ENCODE results near the gene TMOD2. TPM values are rescaled to one million over a fixed set of nuclear protein-coding genes. Genes with fewer than 3 reads are reported as not detected.

Gene TMOD2
- total and polyA plus RNA-seq, 2 experiments from 2014 or later: 4.6 to 5.9 TPM

- Histone ChIP-seq H3K9me2 (ENCODE audit: insufficient read depth) (no peaks in the 10 kb centered on the region), H3K4me2 (ENCODE audit: unreplicated experiment) (no peak overlapping the region), H3K4me1 (ENCODE audit: insufficient read depth) (peaks cover 14% of the 10 kb centered on the region), H3K79me2 (ENCODE audit: insufficient read depth) (no peaks in the 10 kb centered on the region), H3K9me3 (ENCODE audit: low read depth) (no peaks in the 10 kb centered on the region), H3K27me3 (replicated peaks; ENCODE audit: insufficient read depth) (peaks cover 14% of the 10 kb centered on the region; the same call in 1 of the 2 replicates), H3K4me3 (no peak overlapping the region), H3F3A (ENCODE audit: insufficient read depth) (peaks cover 17% of the 10 kb centered on the region), H3K27ac (no peak overlapping the region), H3K36me3 (ENCODE audit: low read depth) (no peaks in the 10 kb centered on the region), H4K20me1 (ENCODE audit: insufficient read depth) (no peaks in the 10 kb centered on the region), H2AFZ (no peak overlapping the region), H3K9ac (no peak overlapping the region)
- in situ Hi-C loops (cut with MboI): no loop called here
- WGBS, 2 experiments (ENCODE audit: low coverage in 1 of 2, low lambda C conversion rate in 2 of 2, missing lambda C conversion rate in 2 of 2): 43 to 53% methylated on average over 5 of the region's 5 CpGs
- TF ChIP-seq EZH2 (IDR thresholded peaks at IDR 0.05; ENCODE audit: insufficient read depth, poor library complexity, severe bottlenecking): no peak
- TF ChIP-seq EZH2phosphoT487 (IDR thresholded peaks at IDR 0.05; ENCODE audit: insufficient read depth, low read depth): no peak
- peak; percentile 4 for DNase-seq
Observed at GRCh38 chr15:51708013-51708412, 43.4 kb upstream of the TMOD2 start.

GRCh38 chr15:51709031-51709430, 42.4 kb upstream of the TMOD2 start:
- in situ Hi-C loops (cut with MboI): no loop called here
- no peak overlapping the region for H2AFZ ChIP-seq
- 85 to 89% methylated on average over 5 of the region's 5 CpGs for WGBS, 2 experiments (ENCODE audit: low coverage in 1 of 2, low lambda C conversion rate in 2 of 2, missing lambda C conversion rate in 2 of 2)
- no peaks in the 10 kb centered on the region for H3K79me2 ChIP-seq (ENCODE audit: insufficient read depth)
- H4K20me1 ChIP-seq (ENCODE audit: insufficient read depth): no peaks in the 10 kb centered on the region
- H3K4me3 ChIP-seq: no peak overlapping the region
- H3K9me3 ChIP-seq (ENCODE audit: low read depth): no peaks in the 10 kb centered on the region
- peaks cover 14% of the 10 kb centered on the region for H3K4me1 ChIP-seq (ENCODE audit: insufficient read depth)
- H3F3A ChIP-seq (ENCODE audit: insufficient read depth): peaks cover 17% of the 10 kb centered on the region
- no peak overlapping the region for H3K9ac ChIP-seq
- H3K27ac ChIP-seq: no peak overlapping the region
- TF ChIP-seq EZH2 (IDR thresholded peaks at IDR 0.05; ENCODE audit: insufficient read depth, poor library complexity, severe bottlenecking) (no peak), EZH2phosphoT487 (IDR thresholded peaks at IDR 0.05; ENCODE audit: insufficient read depth, low read depth) (no peak)
- no peaks in the 10 kb centered on the region for H3K9me2 ChIP-seq (ENCODE audit: insufficient read depth)
- DNase-seq: no peak
- peaks cover 6% of the 10 kb centered on the region; the same call in 1 of the 2 replicates for H3K27me3 ChIP-seq (replicated peaks; ENCODE audit: insufficient read depth)
- no peak overlapping the region for H3K4me2 ChIP-seq (ENCODE audit: unreplicated experiment)
- no peaks in the 10 kb centered on the region for H3K36me3 ChIP-seq (ENCODE audit: low read depth)

DNA sequence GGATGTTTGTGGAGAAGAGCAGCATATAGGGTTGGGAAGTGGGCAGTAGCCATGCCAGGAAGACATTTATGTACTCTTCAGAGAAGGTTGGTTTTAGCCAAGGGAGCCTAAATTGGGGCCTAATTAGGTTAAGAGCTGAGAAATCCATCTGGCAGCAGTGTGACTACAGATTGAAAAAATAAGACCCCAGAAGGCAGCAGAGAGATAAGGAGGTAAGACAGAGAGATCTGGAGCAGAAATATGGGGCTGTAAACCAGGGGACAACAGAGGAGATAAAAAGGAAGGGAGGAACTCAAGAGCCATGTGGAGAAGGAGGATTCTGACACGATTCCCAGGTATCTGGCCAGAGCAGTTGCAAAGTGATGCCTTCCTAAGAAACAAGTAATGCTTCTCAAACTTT, 37.2 kb upstream of the TMOD2 start:
- 82 to 93% methylated on average over 1 of the region's 1 CpG for WGBS, 2 experiments (ENCODE audit: low coverage in 1 of 2, low lambda C conversion rate in 2 of 2, missing lambda C conversion rate in 2 of 2)
- no peaks in the 10 kb centered on the region for H3K9me3 ChIP-seq (ENCODE audit: low read depth)
- no peak overlapping the region for H2AFZ ChIP-seq
- H3K27ac ChIP-seq: no peak overlapping the region
- no peaks in the 10 kb centered on the region for H4K20me1 ChIP-seq (ENCODE audit: insufficient read depth)
- no peak overlapping the region for H3K4me3 ChIP-seq
- H3F3A ChIP-seq (ENCODE audit: insufficient read depth): no peaks in the 10 kb centered on the region
- in situ Hi-C loops (cut with MboI): no loop called here
- no peak overlapping the region for H3K4me2 ChIP-seq (ENCODE audit: unreplicated experiment)
- H3K27me3 ChIP-seq (replicated peaks; ENCODE audit: insufficient read depth): no peaks in the 10 kb centered on the region
- H3K36me3 ChIP-seq (ENCODE audit: low read depth): no peaks in the 10 kb centered on the region
- DNase-seq: no peak
- no peak overlapping the region for H3K9ac ChIP-seq
- no peaks in the 10 kb centered on the region for H3K4me1 ChIP-seq (ENCODE audit: insufficient read depth)
- H3K9me2 ChIP-seq (ENCODE audit: insufficient read depth): no peaks in the 10 kb centered on the region
- no peaks in the 10 kb centered on the region for H3K79me2 ChIP-seq (ENCODE audit: insufficient read depth)
- TF ChIP-seq EZH2phosphoT487 (IDR thresholded peaks at IDR 0.05; ENCODE audit: insufficient read depth, low read depth) (no peak), EZH2 (IDR thresholded peaks at IDR 0.05; ENCODE audit: insufficient read depth, poor library complexity, severe bottlenecking) (no peak)

DNA sequence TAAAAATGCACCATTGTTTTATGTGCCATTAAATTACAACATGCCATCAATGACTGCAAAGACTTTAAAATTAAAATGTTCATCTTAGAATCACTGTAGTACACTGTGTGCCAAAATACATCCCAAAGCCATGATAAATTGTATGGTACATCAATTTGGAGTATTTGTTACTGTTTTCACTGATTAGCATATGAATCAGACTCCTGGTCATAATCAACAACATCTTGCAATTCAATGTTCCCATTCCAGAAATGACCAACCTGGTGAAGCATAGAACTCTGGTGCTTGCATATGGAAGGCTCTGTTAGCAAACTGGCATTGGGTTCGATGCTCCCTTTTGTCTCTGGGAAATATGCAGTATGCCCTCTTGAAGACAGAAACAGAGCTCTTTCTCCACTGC, 36.5 kb upstream of the TMOD2 start:
- no peak for DNase-seq

GRCh38 chr15:51718219-51718618, 33.2 kb upstream of the TMOD2 start:
- H3K9ac ChIP-seq: no peak overlapping the region
- H4K20me1 ChIP-seq (ENCODE audit: insufficient read depth): no peaks in the 10 kb centered on the region
- no peaks in the 10 kb centered on the region for H3K27me3 ChIP-seq (replicated peaks; ENCODE audit: insufficient read depth)
- no peaks in the 10 kb centered on the region for H3K36me3 ChIP-seq (ENCODE audit: low read depth)
- in situ Hi-C loops (cut with MboI): no loop called here
- no peaks in the 10 kb centered on the region for H3K9me2 ChIP-seq (ENCODE audit: insufficient read depth)
- H2AFZ ChIP-seq: no peak overlapping the region
- no peaks in the 10 kb centered on the region for H3K79me2 ChIP-seq (ENCODE audit: insufficient read depth)
- no peak overlapping the region for H3K4me3 ChIP-seq
- TF ChIP-seq EZH2phosphoT487 (IDR thresholded peaks at IDR 0.05; ENCODE audit: insufficient read depth, low read depth) (no peak), EZH2 (IDR thresholded peaks at IDR 0.05; ENCODE audit: insufficient read depth, poor library complexity, severe bottlenecking) (no peak)
- no peak overlapping the region for H3K4me2 ChIP-seq (ENCODE audit: unreplicated experiment)
- H3F3A ChIP-seq (ENCODE audit: insufficient read depth): no peaks in the 10 kb centered on the region
- WGBS, 2 experiments (ENCODE audit: low coverage in 1 of 2, low lambda C conversion rate in 2 of 2, missing lambda C conversion rate in 2 of 2): 40 to 45% methylated on average over 4 of the region's 4 CpGs
- H3K9me3 ChIP-seq (ENCODE audit: low read depth): no peaks in the 10 kb centered on the region
- no peak overlapping the region for H3K27ac ChIP-seq
- H3K4me1 ChIP-seq (ENCODE audit: insufficient read depth): peaks cover 10% of the 10 kb centered on the region; the same call in 1 of the 2 replicates
- DNase-seq: peak; percentile 19

More for the DNA sequence above, 36.5 kb upstream of the TMOD2 start:
- Histone ChIP-seq H2AFZ (no peak overlapping the region), H3K27me3 (replicated peaks; ENCODE audit: insufficient read depth) (no peaks in the 10 kb centered on the region), H3K9me3 (ENCODE audit: low read depth) (no peaks in the 10 kb centered on the region), H3K4me1 (ENCODE audit: insufficient read depth) (no peaks in the 10 kb centered on the region), H3F3A (ENCODE audit: insufficient read depth) (no peaks in the 10 kb centered on the region), H3K9ac (no peak overlapping the region), H3K9me2 (ENCODE audit: insufficient read depth) (no peaks in the 10 kb centered on the region), H3K79me2 (ENCODE audit: insufficient read depth) (no peaks in the 10 kb centered on the region), H3K36me3 (ENCODE audit: low read depth) (no peaks in the 10 kb centered on the region), H3K27ac (no peak overlapping the region), H4K20me1 (ENCODE audit: insufficient read depth) (no peaks in the 10 kb centered on the region), H3K4me2 (ENCODE audit: unreplicated experiment) (no peak overlapping the region), H3K4me3 (no peak overlapping the region)
- TF ChIP-seq EZH2 (IDR thresholded peaks at IDR 0.05; ENCODE audit: insufficient read depth, poor library complexity, severe bottlenecking) (no peak), EZH2phosphoT487 (IDR thresholded peaks at IDR 0.05; ENCODE audit: insufficient read depth, low read depth) (no peak)
- in situ Hi-C loops (cut with MboI): no loop called here
- WGBS, 2 experiments (ENCODE audit: low coverage in 1 of 2, low lambda C conversion rate in 2 of 2, missing lambda C conversion rate in 2 of 2): 32 to 36% methylated on average over 1 of the region's 1 CpG
